Retinal pigment epithelial cell (primary cell): ENCODE data around the gene GMDS.

Experiments
- DNase-seq: peaks from one replicate; pipeline ENCODE4 v3.0.0-alpha.2; 2010; ENCODE audit warnings: low read depth
- H3K4me3 ChIP-seq: 2 replicates; pipeline ENCODE4 v1.5.1; 2011; ENCODE audit warnings: mild to moderate bottlenecking, low read length, control low read depth, moderate library complexity
- CTCF ChIP-seq: conservative IDR thresholded peaks from 2 replicates; pipeline ENCODE4 v1.5.1; 2011; ENCODE audit warnings: low read depth, low read length, control low read depth, inconsistent platforms

GMDS gene

GRCh38 chr6:1802491-1803395 is 442.7 kb downstream of the GMDS start:
- DNase-seq: no peak
- no peak for TF ChIP-seq CTCF
- no peak overlapping the region for H3K4me3 ChIP-seq

- no peak overlapping the region for H3K4me3 ChIP-seq
- no peak for TF ChIP-seq CTCF
- no peak for DNase-seq
Observed at GRCh38 chr6:1801401-1801800, 444.0 kb downstream of the GMDS start.

GRCh38 chr6:1800845-1801244 is 444.6 kb downstream of the GMDS start:
- TF ChIP-seq CTCF: no peak
- DNase-seq: no peak
- no peak overlapping the region for H3K4me3 ChIP-seq

- H3K4me3 ChIP-seq: no peak overlapping the region
- TF ChIP-seq CTCF: no peak
- DNase-seq: no peak
Observed at GRCh38 chr6:1798965-1799325, 446.5 kb downstream of the GMDS start.

- no peak for TF ChIP-seq CTCF
- no peak overlapping the region for H3K4me3 ChIP-seq
- no peak for DNase-seq
Observed at GRCh38 chr6:1798303-1798964, 447.0 kb downstream of the GMDS start.

GRCh38 chr6:1797801-1798200 is 447.6 kb downstream of the GMDS start:
- no peak for DNase-seq
- no peak for TF ChIP-seq CTCF

More at GRCh38 chr6:1797801-1798200, 447.6 kb downstream of the GMDS start:
- H3K4me3 ChIP-seq: no peak overlapping the region
